Ishikawa (cell line): Measurements from ENCODE around the gene PTPN7.

Source experiments
- CEBPB ChIP-seq: IDR thresholded peaks from 2 replicates; pipeline ENCODE4 v1.6.1; 2012
- CREB1 ChIP-seq: IDR thresholded peaks from 2 replicates; pipeline ENCODE4 v1.6.1; 2012; ENCODE audit warnings: low read depth
- EGR1 ChIP-seq: IDR thresholded peaks from 2 replicates; pipeline ENCODE4 v1.6.1; 2012
- EP300 ChIP-seq: IDR thresholded peaks from 2 replicates; pipeline ENCODE4 v1.6.1; 2012; ENCODE audit warnings: borderline replicate concordance
- FOXM1 ChIP-seq: IDR thresholded peaks from 2 replicates; pipeline ENCODE4 v1.6.1; 2012; ENCODE audit warnings: low read depth, borderline replicate concordance
- MAX ChIP-seq: IDR thresholded peaks from 2 replicates; pipeline ENCODE4 v1.6.1; 2012
- NFIC ChIP-seq: IDR thresholded peaks from 2 replicates; pipeline ENCODE4 v1.6.1; 2012
- RAD21 ChIP-seq: IDR thresholded peaks from 2 replicates; pipeline ENCODE4 v1.6.1; 2012; ENCODE audit warnings: low read depth
- REST ChIP-seq: IDR thresholded peaks from 2 replicates; pipeline ENCODE4 v1.6.1; 2012; ENCODE audit warnings: low read depth, mild to moderate bottlenecking
- TAF1 ChIP-seq: IDR thresholded peaks from 2 replicates; pipeline ENCODE4 v1.6.1; 2012; ENCODE audit warnings: low read depth, mild to moderate bottlenecking
- TCF12 ChIP-seq: IDR thresholded peaks from 2 replicates; pipeline ENCODE4 v1.6.1; 2012; ENCODE audit warnings: low read depth
- TEAD4 ChIP-seq: IDR thresholded peaks from 2 replicates; pipeline ENCODE4 v1.6.1; 2012
- USF1 ChIP-seq: IDR thresholded peaks from 2 replicates; pipeline ENCODE4 v1.6.1; 2012
- YY1 ChIP-seq: IDR thresholded peaks from 2 replicates; pipeline ENCODE4 v1.6.1; 2012; ENCODE audit warnings: low read depth
- ZBTB7A ChIP-seq: IDR thresholded peaks from 2 replicates; pipeline ENCODE4 v1.6.1; 2012; ENCODE audit warnings: low read depth

PTPN7 gene

GRCh38 chr1:202157945-202158344 lies 2.5 kb downstream of the PTPN7 start:
- TF ChIP-seq MAX (no peak), ZBTB7A (no peak), CREB1 (no peak), USF1 (no peak), EGR1 (no peak), YY1 (no peak)

GRCh38 chr1:202156590-202156989 lies 3.8 kb downstream of the PTPN7 start:
- TF ChIP-seq CREB1 (no peak), EP300 (no peak), EGR1 (no peak), FOXM1 (no peak), RAD21 (no peak), TAF1 (no peak), USF1 (no peak), TCF12 (no peak), MAX (no peak), TEAD4 (no peak), REST (no peak)

- TF ChIP-seq NFIC (peak; percentile 64), CREB1 (no peak), RAD21 (no peak), ZBTB7A (no peak), MAX (no peak), EP300 (no peak)
Observed at GRCh38 chr1:202155478-202156021, 4.9 kb downstream of the PTPN7 start.

GRCh38 chr1:202154766-202155477 lies 5.5 kb downstream of the PTPN7 start:
- TF ChIP-seq TAF1 (no peak), FOXM1 (no peak), RAD21 (peak; percentile 42; the same call in 1 of the 2 replicates), EGR1 (no peak)

- no peak for TF ChIP-seq YY1
- no peak for TF ChIP-seq ZBTB7A
- no peak for TF ChIP-seq NFIC
- no peak for TF ChIP-seq RAD21
- no peak for TF ChIP-seq TAF1
- no peak for TF ChIP-seq EP300
- TF ChIP-seq MAX, result no peak; the same call in 1 of the 2 replicates
Observed at GRCh38 chr1:202154148-202154765, 6.1 kb downstream of the PTPN7 start.

- TF ChIP-seq YY1, result no peak
- no peak for TF ChIP-seq ZBTB7A
- no peak for TF ChIP-seq REST
- TF ChIP-seq CEBPB, result no peak
- no peak for TF ChIP-seq TCF12
- TF ChIP-seq USF1, result no peak
- no peak for TF ChIP-seq TEAD4
- TF ChIP-seq EP300, result no peak
- TF ChIP-seq FOXM1, result no peak
- no peak for TF ChIP-seq MAX
- TF ChIP-seq RAD21, result no peak
- TF ChIP-seq TAF1, result no peak
- no peak for TF ChIP-seq CREB1
- TF ChIP-seq EGR1, result no peak
Observed at GRCh38 chr1:202153284-202153683, 7.1 kb downstream of the PTPN7 start.
